K562 (cell line): ENCODE measurements around the gene STIM1. TPM values are rescaled to one million over a fixed set of nuclear protein-coding genes. Genes with fewer than 3 reads are reported as not detected.

Source experiments
- ATAC-seq: fragments of 200-7000 bp; cut with Tn5 transposase; 3 replicates; pipeline ENCODE4 v1.9.1; 2020; ENCODE audit warnings: moderate library complexity
- BruUV-seq: library from RNA; stranded (reverse); fragments of 400-500 nt; replicated peaks from 2 replicates; lab custom pipeline; 2021; lab: Mats Ljungman, UMichigan
- CTCF ChIA-PET: fragments of 300-600 bp; formaldehyde crosslinking; extraction: SDS; loops from one replicate; lab custom pipeline; 2021; ENCODE audit warnings: low intra/inter-chr PET ratio; lab: Yijun Ruan, JAX
- POLR2A ChIA-PET: fragments of 300-600, 350-650 bp; sonication (Branson Sonifier 250); formaldehyde crosslinking; extraction: SDS; loops from one replicate; lab custom pipeline; 2021; ENCODE audit warnings: antibody characterized with exemption, inconsistent platforms; lab: Yijun Ruan, JAX
- DNase-seq, 4 experiments: peaks; one replicate each; pipeline versions ENCODE4 v3.0.0 to v3.0.0-alpha.2; 2011 to 2018; ENCODE audit warnings: low spot score in 3 of 4, mixed read lengths in 3 of 4; ENCODE audit errors: extremely low read depth in 1 of 4
- FAIRE-seq: peaks from 2 replicates; lab custom pipeline; 2011; peaks lifted over from hg19 to GRCh38; lab: Jason Lieb, UNC
- H2AFZ ChIP-seq: 2 replicates; pipeline ENCODE4 v1.6.0; 2011; ENCODE audit warnings: low read depth, low read length, control low read depth, inconsistent platforms
- H3K27ac ChIP-seq: fragments of 200-600 bp; 3 replicates; pipeline ENCODE4 v1.8.0; 2011; ENCODE audit warnings: low read depth, mild to moderate bottlenecking, control low read depth, inconsistent platforms, low read length, moderate library complexity, mixed read lengths; ENCODE audit errors: extremely low read depth
- H3K27me3 ChIP-seq, 2 experiments: fragments of 300-600 bp in 1 of 2; 2 replicates in 1 of 2; 3 replicates in 1 of 2; pipeline versions ENCODE4 v1.6.0 to v1.8.0; 2011; ENCODE audit warnings: inconsistent platforms in 2 of 2, low read length in 2 of 2, mild to moderate bottlenecking in 1 of 2, mixed read lengths in 1 of 2, moderate library complexity in 1 of 2; ENCODE audit not compliant: control insufficient read depth in 2 of 2, insufficient read depth in 2 of 2
- H3K36me3 ChIP-seq: fragments of 300-600 bp; 3 replicates; pipeline ENCODE4 v1.8.0; 2011; ENCODE audit warnings: mild to moderate bottlenecking, low read length, inconsistent platforms; ENCODE audit not compliant: control insufficient read depth, insufficient read depth
- H3K4me1 ChIP-seq, 2 experiments: fragments of 200-600 bp in 1 of 2; replicated peaks in 1 of 2; 2 replicates in 1 of 2; 3 replicates in 1 of 2; pipeline versions ENCODE4 v1.5.1 to v1.8.0; 2011; ENCODE audit warnings: inconsistent platforms in 2 of 2, low read length in 2 of 2, mild to moderate bottlenecking in 1 of 2, mixed read lengths in 1 of 2, moderate library complexity in 1 of 2; ENCODE audit not compliant: control insufficient read depth in 2 of 2, insufficient read depth in 2 of 2
- H3K4me2 ChIP-seq: 2 replicates; pipeline ENCODE4 v1.6.1; 2011; ENCODE audit warnings: low read length, control low read depth, inconsistent platforms, mixed read lengths; ENCODE audit not compliant: insufficient read depth
- H3K4me3 ChIP-seq: fragments of 200-600 bp; sonication (generic), shearing (Covaris generic); 2 replicates; pipeline ENCODE4 v1.5.1; 2016; ENCODE audit warnings: control low read depth, inconsistent platforms
- H3K79me2 ChIP-seq: fragments of 200-600 bp; 3 replicates; pipeline ENCODE4 v1.8.0; 2011; ENCODE audit warnings: low read length, inconsistent platforms; ENCODE audit not compliant: control insufficient read depth, insufficient read depth
- H3K9ac ChIP-seq, 2 experiments: 2 replicates each; pipeline versions ENCODE4 v1.6.0 to v1.6.1; 2011; ENCODE audit warnings: low read depth in 2 of 2, low read length in 2 of 2, control low read depth in 1 of 2, inconsistent platforms in 1 of 2, mild to moderate bottlenecking in 1 of 2, mixed read lengths in 1 of 2; ENCODE audit not compliant: insufficient read depth in 1 of 2
- H3K9me1 ChIP-seq: one replicate; pipeline ENCODE4 v1.6.0; 2011; ENCODE audit warnings: inconsistent platforms, mild to moderate bottlenecking, low read length, moderate library complexity; ENCODE audit not compliant: control insufficient read depth, insufficient read depth
- H3K9me3 ChIP-seq: replicated peaks from 2 replicates; pipeline ENCODE4 v1.5.1; 2011; ENCODE audit warnings: low read depth, low read length, inconsistent platforms; ENCODE audit not compliant: control insufficient read depth, insufficient read depth
- H4K20me1 ChIP-seq: replicated peaks from 2 replicates; pipeline ENCODE4 v1.6.1; 2011; ENCODE audit warnings: low read length, inconsistent platforms, mixed read lengths; ENCODE audit not compliant: control insufficient read depth, insufficient read depth
- BRD4 ChIP-seq: fragments of 200-600 bp; sonication (generic); IDR thresholded peaks from 2 replicates; pipeline ENCODE4 v1.6.1; 2017; ENCODE audit warnings: inconsistent platforms
- ETV1 ChIP-seq: fragments of 450-650 bp; conservative IDR thresholded peaks from 2 replicates; pipeline ENCODE4 v1.6.1; 2016; ENCODE audit warnings: missing genetic modification characterization, control low read depth, low read depth, missing compliant biosample characterization
- MYC ChIP-seq, 2 experiments: fragments of 250-450 bp in 1 of 2; sonication (Bioruptor Pico) in 1 of 2; IDR thresholded peaks; 2 replicates each; pipeline versions ENCODE4 v1.5.1 to v1.6.1; 2012 to 2021; ENCODE audit warnings: low read depth in 2 of 2, borderline replicate concordance in 1 of 2, improper control_type of control experiment in 1 of 2, low read length in 1 of 2, mild to moderate bottlenecking in 1 of 2, moderate library complexity in 1 of 2
- MYNN ChIP-seq, 2 experiments: sonication (generic); formaldehyde crosslinking in 1 of 2; IDR thresholded peaks; 2 replicates each; pipeline versions ENCODE4 v1.5.0 to v1.6.1; 2016 to 2020; ENCODE audit warnings: antibody characterized with exemption in 1 of 2, missing genetic modification reagents in 1 of 2
- RUNX1 ChIP-seq: sonication (generic); IDR thresholded peaks from 2 replicates; pipeline ENCODE4 v1.6.1; 2016; ENCODE audit warnings: antibody characterized with exemption, low read depth
- SETDB1 ChIP-seq: IDR thresholded peaks from one replicate; pipeline ENCODE4 v1.6.1; 2012; ENCODE audit warnings: low read length, control low read depth, inconsistent platforms
- SMARCA5 ChIP-seq: fragments of 450-650 bp; IDR thresholded peaks from 2 replicates; pipeline ENCODE4 v1.6.1; 2016
- U2AF1 ChIP-seq: fragments of 200-400 bp; formaldehyde crosslinking; optimal IDR thresholded peaks from 2 replicates; pipeline ENCODE3; 2017; ENCODE audit warnings: mild to moderate bottlenecking, low read depth, low read length, moderate library complexity
- in situ Hi-C: fragments of 300-500 bp; cut with MboI; formaldehyde crosslinking; loops from 4 replicates; pipeline ENCODE4 v1.15.0; 2018; ENCODE audit warnings: inconsistent platforms, mixed read lengths
- intact Hi-C: fragments of 100-400 bp; cut with micrococcal nuclease; formaldehyde crosslinking; loops from 2 replicates; pipeline ENCODE4 v1.14.2; 2022
- polyA plus RNA-seq, 8 experiments: library from polyadenylated mRNA; depleted of rRNA in 4 of 8; stranded (reverse) in 5 of 8; unstranded in 3 of 8; fragments of >200 nt; fragmentation: Nextera tagmentation in 2 of 8; fragmentation: Illumina TruSeq in 1 of 8; extraction: Ambion mirVana in 2 of 8; extraction: Trizol in 1 of 8; gene quantifications; 2 replicates each; pipeline versions ENCODE4 v1.2.1 to v1.2.3, GENCODE V29; 2011 to 2014; ENCODE audit warnings: inconsistent platforms in 1 of 8, missing spikeins in 1 of 8
- total RNA-seq, 7 experiments: library from RNA; depleted of rRNA in 6 of 7; stranded (reverse); fragments of >200 nt in 6 of 7; fragmentation: Illumina TruSeq in 2 of 7; extraction: Trizol in 2 of 7; gene quantifications; 2 replicates each; pipeline versions ENCODE4 v1.2.1 to v1.2.3, GENCODE V29; 2011 to 2021; ENCODE audit warnings: low replicate concordance in 1 of 7
- TF ChIP-seq, protein P1 (sequence below): fragments of 450-650 bp; conservative IDR thresholded peaks from 2 replicates; pipeline ENCODE4 v1.6.1; 2016; ENCODE audit warnings: missing genetic modification characterization, low read depth, mild to moderate bottlenecking, missing compliant biosample characterization, moderate library complexity
- TF ChIP-seq, protein P2 (sequence below): sonication (generic); formaldehyde crosslinking; IDR thresholded peaks from 2 replicates; pipeline ENCODE4 v1.8.1; 2023; ENCODE audit warnings: mild to moderate bottlenecking, missing genetic modification reagents
- TF ChIP-seq, protein P3 (sequence below): sonication (generic); formaldehyde crosslinking; IDR thresholded peaks from 2 replicates; pipeline ENCODE4 v1.8.0; 2022; ENCODE audit warnings: mild to moderate bottlenecking, low read depth, missing genetic modification reagents

STIM1 gene
- total and polyA plus RNA-seq, 9 of the 15 experiments (the other 6 are each of a cell fraction or from before 2014, with no cell fraction given) = 7.7 to 50.5 (median 22.5) TPM

DNA sequence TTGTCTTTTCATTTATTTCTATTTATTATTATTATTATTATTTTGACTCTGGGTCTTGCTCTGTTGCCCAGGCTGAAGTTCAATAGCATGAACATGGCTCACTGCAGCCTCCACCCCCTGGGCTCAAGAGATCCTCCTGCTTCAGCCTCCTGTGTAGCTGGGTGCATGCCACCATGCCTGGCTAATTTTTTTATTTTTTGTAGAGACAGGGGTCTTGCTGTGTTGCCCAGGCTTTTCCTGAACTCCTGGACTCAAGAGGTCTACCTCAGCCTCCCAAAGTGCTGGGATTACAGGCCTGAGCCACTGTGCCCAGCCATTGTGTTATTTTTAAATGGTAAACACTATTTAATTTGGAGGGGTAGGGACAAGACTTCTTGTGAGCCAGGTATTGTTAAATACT, 215.9 kb downstream of the STIM1 start:
- H3K27me3 ChIP-seq = no peaks in the 10 kb centered on the region
- POLR2A ChIA-PET = interaction anchor here (2.2 to 2.5 kb wide), 2 partner anchors 217 to 222 kb away, joined by 6 to 13 read pairs; partner anchors contain the start of gene STIM1

More for the DNA sequence above, 215.9 kb downstream of the STIM1 start:
- Histone ChIP-seq H3K27ac (no peak overlapping the region), H3K4me3 (no peak overlapping the region), H3K9me3 (no peaks in the 10 kb centered on the region), H4K20me1 (no peaks in the 10 kb centered on the region), H3K79me2 (no peaks in the 10 kb centered on the region), H3K4me2 (no peak overlapping the region), H3K36me3 (peaks cover 29% of the 10 kb centered on the region), H3K9me1 (no peaks in the 10 kb centered on the region), H3K4me1 (no peaks in the 10 kb centered on the region)
- in situ Hi-C loops = loop anchor here (5.0 kb wide), 1 partner anchor 224 kb away; no protein-coding TSS in a partner anchor
- DNase-seq = no peak
- CTCF ChIA-PET = interaction anchor here (2.0 to 2.7 kb wide), 2 partner anchors 222 to 247 kb away, joined by 11 to 30 read pairs; no protein-coding TSS in a partner anchor
- no TSS peak for BruUV-seq
- intact Hi-C loops = loop anchor here (5.0 kb wide), 1 partner anchor 84 kb away; no protein-coding TSS in a partner anchor
- TF ChIP-seq SETDB1 (no peak), U2AF1 (no peak), SMARCA5 (no peak), MYC (IDR thresholded peaks at IDR 0.05; ENCODE audit: low read depth, low read length) (no peak), MYC (CRISPR knock-in tag; IDR thresholded peaks at IDR 0.05; ENCODE audit: borderline replicate concordance, low read depth) (no peak), ETV1 (tag) (no peak), BRD4 (no peak), MYNN (IDR thresholded peaks at IDR 0.05) (no peak), MYNN (CRISPR knock-in tag; IDR thresholded peaks at IDR 0.05) (no peak), RUNX1 (no peak)
- TF ChIP-seq, protein P1, sequence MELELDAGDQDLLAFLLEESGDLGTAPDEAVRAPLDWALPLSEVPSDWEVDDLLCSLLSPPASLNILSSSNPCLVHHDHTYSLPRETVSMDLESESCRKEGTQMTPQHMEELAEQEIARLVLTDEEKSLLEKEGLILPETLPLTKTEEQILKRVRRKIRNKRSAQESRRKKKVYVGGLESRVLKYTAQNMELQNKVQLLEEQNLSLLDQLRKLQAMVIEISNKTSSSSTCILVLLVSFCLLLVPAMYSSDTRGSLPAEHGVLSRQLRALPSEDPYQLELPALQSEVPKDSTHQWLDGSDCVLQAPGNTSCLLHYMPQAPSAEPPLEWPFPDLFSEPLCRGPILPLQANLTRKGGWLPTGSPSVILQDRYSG (tag) = no peak
- TF ChIP-seq, protein P2, sequence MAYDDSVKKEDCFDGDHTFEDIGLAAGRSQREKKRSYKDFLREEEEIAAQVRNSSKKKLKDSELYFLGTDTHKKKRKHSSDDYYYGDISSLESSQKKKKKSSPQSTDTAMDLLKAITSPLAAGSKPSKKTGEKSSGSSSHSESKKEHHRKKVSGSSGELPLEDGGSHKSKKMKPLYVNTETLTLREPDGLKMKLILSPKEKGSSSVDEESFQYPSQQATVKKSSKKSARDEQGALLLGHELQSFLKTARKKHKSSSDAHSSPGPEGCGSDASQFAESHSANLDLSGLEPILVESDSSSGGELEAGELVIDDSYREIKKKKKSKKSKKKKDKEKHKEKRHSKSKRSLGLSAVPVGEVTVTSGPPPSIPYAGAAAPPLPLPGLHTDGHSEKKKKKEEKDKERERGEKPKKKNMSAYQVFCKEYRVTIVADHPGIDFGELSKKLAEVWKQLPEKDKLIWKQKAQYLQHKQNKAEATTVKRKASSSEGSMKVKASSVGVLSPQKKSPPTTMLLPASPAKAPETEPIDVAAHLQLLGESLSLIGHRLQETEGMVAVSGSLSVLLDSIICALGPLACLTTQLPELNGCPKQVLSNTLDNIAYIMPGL (CRISPR knock-in tag) = no peak
- TF ChIP-seq, protein P3, sequence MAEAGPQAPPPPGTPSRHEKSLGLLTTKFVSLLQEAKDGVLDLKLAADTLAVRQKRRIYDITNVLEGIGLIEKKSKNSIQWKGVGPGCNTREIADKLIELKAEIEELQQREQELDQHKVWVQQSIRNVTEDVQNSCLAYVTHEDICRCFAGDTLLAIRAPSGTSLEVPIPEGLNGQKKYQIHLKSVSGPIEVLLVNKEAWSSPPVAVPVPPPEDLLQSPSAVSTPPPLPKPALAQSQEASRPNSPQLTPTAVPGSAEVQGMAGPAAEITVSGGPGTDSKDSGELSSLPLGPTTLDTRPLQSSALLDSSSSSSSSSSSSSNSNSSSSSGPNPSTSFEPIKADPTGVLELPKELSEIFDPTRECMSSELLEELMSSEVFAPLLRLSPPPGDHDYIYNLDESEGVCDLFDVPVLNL (CRISPR knock-in tag) = no peak
- TF ChIP-seq, all 486 proteins: peak for 0
- Histone ChIP-seq H3K9ac (no peak overlapping the region), H2AFZ (no peak overlapping the region)
- no peak for ATAC-seq
- FAIRE-seq = no peak
